Stimulated activated CD8-positive, alpha-beta memory T cell treated with anti-CD3 and anti-CD28 coated beads, Interleukin-15, amount 100 ng/mL, for 4 hours (primary cell): ENCODE measurements around the gene SCN4B.

Experiments
- DNase-seq, 2 donors: peaks; one replicate each; pipeline ENCODE4 v3.0.0-alpha.2; 2020; ENCODE audit warnings: low read depth in 2 of 2

Gene SCN4B

GRCh38 chr11:118152020-118152551 lies 537 bp downstream of the SCN4B start:
- no peak for DNase-seq

DNA sequence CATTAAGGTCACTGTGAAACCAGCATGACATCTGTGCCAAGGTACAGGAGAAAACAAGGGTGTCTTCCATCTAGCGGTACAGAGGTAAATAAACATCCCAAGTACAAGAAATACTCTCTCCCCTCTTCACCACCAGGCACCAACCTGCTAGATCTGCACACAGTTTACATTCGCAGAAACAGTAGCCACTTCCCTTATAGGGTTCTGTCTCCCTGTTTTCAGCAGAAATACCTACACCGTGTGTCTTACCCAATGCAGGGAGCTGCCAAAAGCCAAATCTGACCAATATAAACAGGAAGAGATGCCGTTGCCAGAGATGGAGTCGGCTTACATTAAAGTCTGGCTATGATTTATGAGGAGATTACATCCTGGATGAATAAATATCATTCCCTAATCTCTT lies 1.2 kb downstream of the SCN4B start:
- DNase-seq = no peak

GRCh38 chr11:118149493-118149892 lies 3.1 kb downstream of the SCN4B start:
- no peak for DNase-seq

GRCh38 chr11:118148856-118149255 lies 3.8 kb downstream of the SCN4B start:
- no peak for DNase-seq

- no peak for DNase-seq
Measured at GRCh38 chr11:118148240-118148639, 4.4 kb downstream of the SCN4B start.

- DNase-seq = no peak
Measured at GRCh38 chr11:118147502-118147901, 5.1 kb downstream of the SCN4B start.

- DNase-seq = no peak
Measured at GRCh38 chr11:118146554-118146953, 6.1 kb downstream of the SCN4B start.

DNA sequence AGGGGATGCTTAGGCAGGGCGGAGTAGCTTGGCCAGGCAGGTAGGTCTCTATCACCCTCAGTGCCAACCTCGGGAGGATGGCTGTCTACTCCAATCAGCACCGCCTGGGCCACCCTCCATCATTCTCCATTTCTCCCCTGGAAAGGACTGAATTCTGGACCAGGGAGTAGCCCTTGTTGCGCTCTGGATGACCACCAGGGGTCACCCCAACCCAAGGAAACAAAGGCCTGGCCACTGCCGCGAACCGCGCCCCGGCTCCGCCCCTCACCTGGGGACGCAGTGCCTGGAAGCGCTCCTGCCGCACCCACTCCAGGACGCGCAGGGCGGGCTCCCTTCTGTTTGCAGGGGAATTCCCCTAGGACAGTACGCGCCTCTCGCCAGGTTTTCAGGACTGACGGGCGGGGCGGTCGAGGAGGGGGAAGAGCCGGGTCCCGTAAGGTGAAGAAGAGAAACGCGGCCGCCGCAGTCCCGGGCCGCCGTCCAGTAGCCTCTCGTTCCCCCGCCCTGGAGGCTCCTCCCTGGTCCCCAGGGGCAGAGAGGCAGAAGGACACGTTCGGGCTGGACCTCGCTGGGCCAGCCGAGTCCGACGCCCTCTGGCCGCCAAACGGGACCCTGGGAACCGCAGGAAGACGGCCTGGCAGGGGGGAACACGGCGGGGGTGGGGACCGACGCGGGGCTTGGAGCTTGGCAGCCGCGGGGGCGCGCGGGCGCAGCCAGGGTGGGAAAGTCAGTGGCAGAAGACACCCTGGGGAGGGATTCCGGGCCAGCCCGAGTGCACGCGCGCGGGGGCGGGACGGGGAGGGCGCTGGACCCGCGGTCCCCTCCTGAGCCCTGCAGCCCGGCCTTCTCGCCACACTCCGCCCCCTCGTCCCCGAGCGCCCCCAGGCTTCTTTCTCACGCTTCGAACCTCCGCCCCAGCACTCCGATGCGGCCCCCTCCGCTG lies 7.1 kb downstream of the SCN4B start:
- peak; percentile 56 to 72 for DNase-seq

- no peak for DNase-seq
Measured at GRCh38 chr11:118144301-118145268, 8.0 kb downstream of the SCN4B start.

- no peak for DNase-seq
Measured at GRCh38 chr11:118143661-118144185, 8.9 kb downstream of the SCN4B start.

GRCh38 chr11:118142809-118143208 lies 9.8 kb downstream of the SCN4B start:
- no peak for DNase-seq

DNA sequence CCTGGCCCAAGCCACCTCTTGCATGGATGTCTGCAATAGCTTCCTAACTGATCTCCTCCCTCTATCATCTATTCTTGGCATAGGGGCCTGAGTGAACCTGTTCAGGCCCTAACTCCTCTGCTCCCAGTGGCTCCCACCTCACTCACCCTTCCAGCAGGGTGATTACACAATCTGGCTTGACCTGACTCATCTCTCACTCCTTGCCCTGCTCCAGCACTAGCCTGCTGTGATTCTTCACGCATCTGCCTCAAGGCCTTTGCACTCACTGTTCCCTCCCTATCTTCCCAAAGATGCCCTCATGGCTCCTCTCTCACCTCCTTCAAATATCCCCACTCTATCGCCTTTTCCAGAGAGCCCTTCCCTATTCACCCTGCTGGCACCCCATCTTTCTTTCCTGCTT lies 10.5 kb downstream of the SCN4B start:
- no peak for DNase-seq

DNA sequence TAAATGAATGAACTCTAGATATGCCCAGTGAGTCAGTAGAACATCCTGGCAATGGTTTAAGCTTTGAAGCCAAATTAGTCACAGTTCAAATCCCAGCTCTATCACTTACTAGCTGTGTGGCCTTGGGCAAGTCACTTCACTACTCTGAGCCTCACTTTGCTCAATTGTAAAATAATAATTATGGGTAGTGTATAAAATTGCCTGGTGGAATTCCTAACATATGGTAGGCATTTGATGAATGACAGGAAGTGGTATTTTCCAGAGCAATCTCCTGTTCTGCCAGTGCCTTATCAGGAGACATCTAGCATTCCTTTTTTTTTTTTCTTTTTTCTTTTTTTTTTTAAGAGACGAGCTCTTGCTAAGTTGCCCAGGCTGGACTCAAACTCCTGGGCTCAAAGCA lies 13.0 kb downstream of the SCN4B start:
- no peak for DNase-seq

DNA sequence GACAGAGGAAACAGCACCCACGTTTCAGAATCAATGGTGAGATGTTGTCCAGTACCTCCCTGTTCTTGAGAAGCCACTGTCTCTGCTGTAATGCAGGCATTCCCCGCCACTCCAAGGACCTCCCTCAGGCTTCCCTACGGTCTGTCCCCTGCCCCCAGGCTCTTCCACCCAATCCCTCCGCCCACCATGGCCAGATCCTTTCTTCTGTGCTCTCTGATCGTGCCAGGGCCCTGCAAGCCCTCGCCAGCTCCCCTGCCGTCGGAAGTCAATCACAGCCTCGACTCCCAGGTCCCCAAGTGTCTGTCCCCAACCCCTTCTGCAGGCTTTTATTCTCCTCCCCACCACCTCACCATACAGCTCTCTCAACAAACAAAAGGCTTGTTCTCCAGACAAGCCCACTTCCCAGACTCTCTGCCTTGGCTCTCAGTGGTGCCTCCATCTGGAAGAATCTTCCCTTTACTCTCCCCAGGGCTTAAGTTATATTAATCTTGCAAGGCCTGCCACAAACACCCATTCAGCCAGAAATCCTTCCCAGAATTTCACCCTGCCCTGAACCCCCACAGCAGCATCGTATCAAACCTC lies 13.7 kb downstream of the SCN4B start:
- no peak for DNase-seq

DNA sequence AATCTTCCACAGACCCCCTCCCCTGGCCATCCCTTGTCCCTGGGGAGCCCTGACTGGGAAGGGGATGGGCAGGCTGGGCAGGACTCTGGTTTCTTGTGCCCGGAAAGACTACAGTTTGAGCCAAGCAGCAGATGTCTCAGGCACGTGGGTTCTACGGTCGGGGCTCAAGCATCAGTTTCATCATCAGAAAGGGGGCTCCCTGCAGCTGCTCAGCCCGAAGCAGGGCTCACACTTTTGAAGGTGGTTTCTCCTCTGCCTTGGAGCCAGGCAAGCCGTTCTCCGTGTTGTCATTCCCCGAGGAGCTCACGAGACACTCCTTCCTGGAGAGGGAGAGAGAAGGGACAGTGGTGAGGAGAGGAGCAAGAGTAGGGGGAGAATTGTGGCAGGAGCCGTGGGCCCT lies 15.8 kb downstream of the SCN4B start:
- no peak for DNase-seq

- no peak for DNase-seq
Measured at GRCh38 chr11:118136341-118136740, 16.3 kb downstream of the SCN4B start.

GRCh38 chr11:118135796-118136165 lies 16.8 kb downstream of the SCN4B start:
- no peak for DNase-seq

GRCh38 chr11:118135051-118135795 lies 17.4 kb downstream of the SCN4B start:
- no peak for DNase-seq

DNA sequence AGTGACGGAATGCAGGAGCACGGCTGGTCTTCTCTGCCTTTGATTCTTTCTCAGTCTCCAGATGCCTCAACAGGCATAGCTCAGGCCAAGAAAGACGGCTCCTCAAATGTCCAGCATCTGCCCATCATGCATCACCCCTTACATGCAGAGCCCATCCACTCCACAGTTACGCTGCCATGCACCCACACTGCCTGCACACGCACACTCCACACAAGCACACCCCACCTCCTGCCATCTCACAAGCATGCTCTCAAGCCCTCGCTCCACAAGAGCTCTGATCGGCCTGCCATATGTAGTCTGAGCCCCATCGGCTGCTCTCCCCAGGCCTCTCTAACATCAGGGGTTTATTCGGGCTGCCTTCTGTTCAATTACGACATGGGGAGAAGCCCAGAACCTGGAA lies 18.8 kb downstream of the SCN4B start:
- no peak for DNase-seq

- DNase-seq = no peak
Measured at GRCh38 chr11:118132385-118133151, 20.1 kb downstream of the SCN4B start.
